HG02884 (cell line): Measurements from ENCODE around the gene RFX6.
"Not testable (repeated sequence)": the region's sequence is repeated elsewhere in the genome, so short reads cannot be mapped to it uniquely, and the experiment has no call there.

Experiments used
- ATAC-seq: cut with Tn5 transposase; IDR thresholded peaks from one replicate; pipeline ENCODE4 v1.9.1; 2021; ENCODE audit warnings: mild to moderate bottlenecking, moderate library complexity; ENCODE audit not compliant: unreplicated experiment

RFX6 gene, protein sequence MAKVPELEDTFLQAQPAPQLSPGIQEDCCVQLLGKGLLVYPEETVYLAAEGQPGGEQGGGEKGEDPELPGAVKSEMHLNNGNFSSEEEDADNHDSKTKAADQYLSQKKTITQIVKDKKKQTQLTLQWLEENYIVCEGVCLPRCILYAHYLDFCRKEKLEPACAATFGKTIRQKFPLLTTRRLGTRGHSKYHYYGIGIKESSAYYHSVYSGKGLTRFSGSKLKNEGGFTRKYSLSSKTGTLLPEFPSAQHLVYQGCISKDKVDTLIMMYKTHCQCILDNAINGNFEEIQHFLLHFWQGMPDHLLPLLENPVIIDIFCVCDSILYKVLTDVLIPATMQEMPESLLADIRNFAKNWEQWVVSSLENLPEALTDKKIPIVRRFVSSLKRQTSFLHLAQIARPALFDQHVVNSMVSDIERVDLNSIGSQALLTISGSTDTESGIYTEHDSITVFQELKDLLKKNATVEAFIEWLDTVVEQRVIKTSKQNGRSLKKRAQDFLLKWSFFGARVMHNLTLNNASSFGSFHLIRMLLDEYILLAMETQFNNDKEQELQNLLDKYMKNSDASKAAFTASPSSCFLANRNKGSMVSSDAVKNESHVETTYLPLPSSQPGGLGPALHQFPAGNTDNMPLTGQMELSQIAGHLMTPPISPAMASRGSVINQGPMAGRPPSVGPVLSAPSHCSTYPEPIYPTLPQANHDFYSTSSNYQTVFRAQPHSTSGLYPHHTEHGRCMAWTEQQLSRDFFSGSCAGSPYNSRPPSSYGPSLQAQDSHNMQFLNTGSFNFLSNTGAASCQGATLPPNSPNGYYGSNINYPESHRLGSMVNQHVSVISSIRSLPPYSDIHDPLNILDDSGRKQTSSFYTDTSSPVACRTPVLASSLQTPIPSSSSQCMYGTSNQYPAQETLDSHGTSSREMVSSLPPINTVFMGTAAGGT

GRCh38 chr6:116876635-116877611, at the start of gene RFX6:
TSS of gene RFX6 (plus strand) at chr6:116877242. CDS start at chr6:116877276, 34 bp downstream.
- ATAC-seq = no peak

DNA sequence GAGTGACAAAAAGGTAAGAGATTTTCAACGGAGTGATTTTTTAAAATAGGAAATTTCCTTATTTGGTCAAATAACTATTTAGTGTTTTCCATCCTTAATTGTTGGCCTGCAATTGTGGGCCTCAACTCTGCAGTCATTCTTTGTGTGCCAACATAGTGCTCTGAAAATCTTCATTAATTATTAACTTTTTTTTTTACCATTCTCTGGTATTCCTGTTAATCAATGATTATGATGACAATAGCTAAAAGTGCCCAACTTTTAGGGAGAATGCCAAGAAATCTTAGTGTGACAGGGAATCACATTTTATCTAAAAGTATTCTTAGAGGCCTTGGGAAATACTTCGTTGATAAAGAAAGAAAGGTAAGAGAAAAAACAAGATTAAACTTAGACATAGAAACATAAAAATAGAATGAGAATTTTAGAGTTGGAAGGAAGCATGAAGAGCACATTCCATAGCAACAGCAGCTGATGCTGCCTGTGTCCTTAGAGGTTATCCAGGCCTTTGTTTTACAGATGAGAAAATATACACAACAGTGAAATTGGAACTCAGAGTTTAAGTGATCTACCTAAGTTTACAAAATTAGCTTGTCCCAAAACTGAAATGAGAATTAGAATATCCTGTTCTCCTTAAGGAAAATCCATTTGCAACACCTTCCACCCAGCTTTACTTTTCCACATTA, 49.3 kb upstream of the RFX6 start:
- ATAC-seq = no peak

DNA sequence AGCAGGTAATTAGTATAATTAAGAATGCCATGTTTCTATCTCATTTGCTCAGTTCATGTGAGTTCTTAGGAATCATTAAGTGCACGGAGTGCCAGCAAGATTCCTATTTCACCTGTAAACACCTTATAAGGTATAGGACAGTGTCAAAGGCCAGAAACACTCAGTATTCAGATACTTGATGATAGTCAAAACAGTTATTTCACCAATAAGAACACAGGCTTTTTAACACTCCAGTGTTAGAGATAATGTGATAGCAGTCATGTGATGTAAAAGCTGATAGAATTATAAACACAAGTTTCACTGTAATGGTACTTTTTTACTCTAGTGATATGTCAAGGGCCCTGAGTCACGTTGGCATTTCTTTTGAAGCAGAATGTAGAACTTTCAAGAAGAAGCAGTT, 48.1 kb upstream of the RFX6 start, which contains the start of gene GPRC6A:
GPRC6A (minus strand) TSS at position 101 of the 400 bp plus-strand sequence; CDS start at position 31, 70 bp downstream.
- ATAC-seq = no peak

DNA sequence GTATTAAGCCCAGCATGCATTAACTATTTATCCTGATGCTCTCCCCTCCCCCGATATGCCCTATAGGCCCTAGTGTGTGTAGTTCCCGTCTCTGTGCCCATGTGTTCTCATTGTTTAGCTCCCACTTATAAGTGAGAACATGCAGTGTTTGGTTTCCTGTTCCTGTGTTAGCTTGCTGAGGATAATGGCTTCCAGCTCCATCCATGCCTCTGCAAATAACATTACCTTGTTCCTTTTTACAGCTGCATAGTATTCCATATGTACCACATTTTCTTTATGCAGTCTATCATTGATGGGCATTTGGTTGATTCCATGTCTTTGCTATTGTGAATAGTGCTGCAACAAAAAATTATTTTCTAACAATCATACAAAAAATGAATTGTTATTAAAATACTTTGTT, 42.5 kb upstream of the RFX6 start:
- not testable (repeated sequence) for ATAC-seq

- ATAC-seq = no peak
These were observed 40.3 kb upstream of the RFX6 start for GRCh38 chr6:116836606-116837342.

- ATAC-seq = no peak
These were observed 37.0 kb upstream of the RFX6 start for GRCh38 chr6:116840091-116840490.

- no peak for ATAC-seq
These were observed 34.6 kb upstream of the RFX6 start for GRCh38 chr6:116842459-116842858.

DNA sequence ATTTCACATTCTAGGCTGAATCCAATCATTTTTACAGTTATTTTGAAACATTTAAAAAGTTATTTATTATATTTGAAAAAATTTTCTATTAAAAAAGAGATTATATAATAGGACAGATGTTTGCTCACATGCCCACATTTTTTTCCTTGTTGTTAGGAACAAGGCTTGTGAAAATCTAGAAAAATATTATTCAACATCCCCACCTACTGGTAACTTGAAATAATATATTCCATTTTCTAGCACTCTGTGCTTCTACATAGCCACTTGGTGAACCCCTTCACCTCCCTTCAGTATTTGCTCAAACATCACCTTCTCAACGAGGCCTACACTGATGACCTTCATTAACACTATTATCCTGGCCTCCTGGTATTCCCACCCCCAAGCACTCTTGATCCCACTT, 29.8 kb upstream of the RFX6 start:
- no peak for ATAC-seq

DNA sequence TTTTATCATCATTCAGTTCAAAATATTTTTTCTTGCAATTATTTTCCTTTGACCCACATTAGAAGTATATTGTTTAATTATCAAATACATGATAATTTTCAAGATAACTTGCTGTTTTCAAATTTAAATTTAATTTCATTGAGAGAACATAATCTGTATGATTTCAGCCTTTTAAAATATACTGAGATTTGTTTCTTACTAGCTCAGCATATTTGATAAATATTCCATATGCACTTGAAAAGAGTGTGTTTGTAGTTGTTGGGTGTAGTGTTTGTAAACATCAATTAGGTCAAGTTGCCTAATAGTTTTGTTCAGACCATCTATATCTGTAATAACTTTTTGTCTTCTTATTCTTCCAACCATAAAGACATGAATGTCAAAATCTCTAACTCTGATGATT, 19.0 kb upstream of the RFX6 start:
- ATAC-seq = no peak

DNA sequence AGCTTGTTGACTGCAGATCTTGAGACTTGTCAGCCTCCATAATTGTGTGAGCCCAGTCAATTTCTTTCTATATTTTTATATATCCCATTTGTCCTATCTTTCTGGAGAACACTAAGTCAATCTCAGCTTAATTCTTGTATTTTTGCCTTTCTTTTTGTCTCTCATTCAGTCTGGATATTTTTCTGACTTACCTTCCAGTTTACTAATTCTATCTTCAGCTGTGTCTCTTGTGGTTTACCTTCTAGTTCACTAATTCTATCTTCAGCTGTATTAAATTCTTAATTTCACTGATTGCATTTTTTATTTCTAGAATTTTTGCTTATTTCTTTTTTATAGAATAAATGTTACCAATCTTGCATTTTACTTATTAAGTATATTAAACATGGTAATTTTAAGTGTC, 17.8 kb upstream of the RFX6 start:
- no peak for ATAC-seq

DNA sequence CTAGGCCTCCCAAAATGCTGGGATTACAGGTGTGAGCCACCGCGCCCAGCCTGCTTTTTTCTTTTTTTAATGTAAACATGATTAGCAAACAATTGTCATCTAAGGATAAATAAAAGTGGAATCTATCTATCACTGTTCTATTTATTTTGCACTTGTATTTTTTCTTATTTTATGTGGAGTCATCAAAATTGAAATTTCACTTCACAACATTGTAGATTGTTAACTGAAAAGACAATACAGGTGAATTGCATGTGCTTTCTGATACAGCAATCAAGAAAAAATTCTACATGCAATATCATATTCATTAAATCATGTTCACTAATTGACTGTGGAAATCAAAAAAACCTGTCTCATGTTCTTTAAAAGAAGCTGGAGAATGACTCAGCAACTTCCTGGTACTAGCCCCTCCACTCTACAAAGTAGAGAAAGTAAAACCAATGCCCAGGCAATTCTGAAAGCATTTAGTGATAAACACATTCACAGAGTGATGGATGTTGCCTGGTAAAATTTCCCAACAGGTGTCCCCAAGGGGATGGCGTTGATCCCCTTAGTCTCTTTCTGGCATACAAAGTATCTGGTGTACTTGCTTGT, 10.7 kb upstream of the RFX6 start:
- ATAC-seq = peak; percentile 78

DNA sequence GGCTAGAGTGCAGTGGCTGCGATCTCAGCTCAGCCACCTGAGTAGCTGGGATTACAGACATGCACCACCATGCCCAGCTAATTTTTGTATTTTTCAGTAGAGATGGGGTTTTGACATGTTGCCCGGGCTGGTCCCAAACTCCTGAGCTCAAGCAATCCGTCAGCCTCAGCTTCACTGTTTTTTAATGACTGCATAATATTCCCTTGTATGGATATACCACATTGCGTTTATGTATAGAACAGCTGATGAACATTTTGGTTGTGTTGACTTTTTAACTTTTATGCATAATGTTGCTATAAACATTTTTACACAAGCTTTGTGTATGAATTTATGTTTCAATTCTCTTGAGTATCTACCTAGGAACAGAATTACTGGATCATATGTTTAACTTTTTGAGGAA, 4.3 kb upstream of the RFX6 start:
- ATAC-seq = no peak

DNA sequence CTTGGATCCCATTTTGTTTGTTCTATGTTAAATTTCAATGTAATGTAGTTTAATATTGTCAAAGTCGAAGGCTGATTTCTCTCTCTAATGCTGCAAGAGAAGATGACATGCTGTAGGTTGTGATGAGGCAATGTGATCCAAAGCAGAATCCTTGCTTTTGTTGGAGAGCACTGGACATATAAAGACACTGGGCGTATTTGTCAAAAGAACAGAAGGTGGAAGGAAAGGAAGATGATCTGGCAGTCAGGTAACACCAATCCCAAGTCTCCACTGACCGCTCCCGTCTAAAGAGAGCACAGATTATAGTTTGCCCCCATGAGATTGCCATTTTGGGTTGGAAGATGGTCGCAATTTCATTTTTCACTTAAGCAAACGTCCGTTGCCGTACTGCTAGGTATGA, 935 bp upstream of the RFX6 start:
- ATAC-seq = no peak

DNA sequence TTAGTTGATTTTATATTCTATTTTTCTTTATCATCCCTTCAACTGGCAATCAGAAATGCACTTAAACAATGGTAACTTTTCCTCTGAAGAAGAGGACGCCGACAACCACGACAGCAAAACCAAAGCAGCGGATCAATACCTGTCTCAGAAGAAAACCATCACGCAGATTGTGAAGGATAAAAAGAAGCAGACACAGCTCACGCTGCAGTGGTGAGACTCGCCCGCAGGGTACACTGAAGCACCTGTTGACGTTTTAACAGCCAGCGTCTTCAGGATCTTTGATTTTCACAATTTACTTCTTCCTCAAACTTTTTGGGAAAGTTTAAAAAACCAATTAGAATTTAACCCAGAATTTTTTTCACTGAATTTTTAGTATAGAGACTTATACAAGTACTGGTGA, 701 bp downstream of the RFX6 start:
- ATAC-seq = no peak

- ATAC-seq = no peak
These were observed 4.2 kb downstream of the RFX6 start for GRCh38 chr6:116881236-116881635.

GRCh38 chr6:116883005-116883404, 6.0 kb downstream of the RFX6 start:
- ATAC-seq = no peak

DNA sequence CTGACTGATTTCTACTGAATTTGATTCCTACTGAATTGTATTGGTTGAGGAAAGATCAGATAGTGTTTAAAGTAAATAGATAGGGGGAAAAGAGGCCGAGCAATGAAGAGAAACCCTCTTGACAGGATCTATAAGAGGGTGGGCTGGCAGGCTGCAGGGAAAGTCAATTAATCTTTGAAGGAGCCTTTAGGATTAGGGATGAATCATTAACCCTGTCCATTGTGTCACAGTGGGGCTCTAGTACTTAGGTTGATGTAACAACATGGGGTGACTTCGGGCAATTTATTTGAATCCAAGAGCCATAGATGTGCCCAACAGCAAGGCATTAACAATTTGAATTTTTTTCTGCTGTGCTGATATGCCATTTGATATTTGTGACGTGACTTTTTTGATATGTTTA, 7.5 kb downstream of the RFX6 start:
- ATAC-seq = no peak

- no peak for ATAC-seq
These were observed 10.1 kb downstream of the RFX6 start for GRCh38 chr6:116887168-116887567.

DNA sequence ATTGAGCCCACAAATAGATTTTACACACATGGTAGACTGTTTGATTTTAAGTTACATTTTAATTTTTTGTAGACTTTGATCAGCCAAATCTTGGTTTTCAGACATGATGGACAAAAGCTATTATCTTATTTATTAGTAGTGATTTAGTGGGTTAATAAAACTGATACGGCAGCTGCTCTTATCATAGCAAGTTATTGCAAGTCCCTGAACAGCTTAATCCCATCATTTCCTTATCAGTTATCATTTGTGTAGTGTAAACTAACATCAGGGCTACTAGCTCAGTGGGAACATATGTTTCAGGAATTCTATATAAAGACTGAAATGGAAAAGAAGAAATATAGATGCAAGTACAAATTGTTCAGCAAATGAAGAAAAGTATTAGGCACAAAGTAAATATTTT, 10.9 kb downstream of the RFX6 start:
- no peak for ATAC-seq
